Measurements from ENCODE around the gene MAP4K1.
"Not testable (repeated sequence)": the region's sequence is repeated elsewhere in the genome, so short reads cannot be mapped to it uniquely, and the experiment has no call there.

MAP4K1 gene

DNA sequence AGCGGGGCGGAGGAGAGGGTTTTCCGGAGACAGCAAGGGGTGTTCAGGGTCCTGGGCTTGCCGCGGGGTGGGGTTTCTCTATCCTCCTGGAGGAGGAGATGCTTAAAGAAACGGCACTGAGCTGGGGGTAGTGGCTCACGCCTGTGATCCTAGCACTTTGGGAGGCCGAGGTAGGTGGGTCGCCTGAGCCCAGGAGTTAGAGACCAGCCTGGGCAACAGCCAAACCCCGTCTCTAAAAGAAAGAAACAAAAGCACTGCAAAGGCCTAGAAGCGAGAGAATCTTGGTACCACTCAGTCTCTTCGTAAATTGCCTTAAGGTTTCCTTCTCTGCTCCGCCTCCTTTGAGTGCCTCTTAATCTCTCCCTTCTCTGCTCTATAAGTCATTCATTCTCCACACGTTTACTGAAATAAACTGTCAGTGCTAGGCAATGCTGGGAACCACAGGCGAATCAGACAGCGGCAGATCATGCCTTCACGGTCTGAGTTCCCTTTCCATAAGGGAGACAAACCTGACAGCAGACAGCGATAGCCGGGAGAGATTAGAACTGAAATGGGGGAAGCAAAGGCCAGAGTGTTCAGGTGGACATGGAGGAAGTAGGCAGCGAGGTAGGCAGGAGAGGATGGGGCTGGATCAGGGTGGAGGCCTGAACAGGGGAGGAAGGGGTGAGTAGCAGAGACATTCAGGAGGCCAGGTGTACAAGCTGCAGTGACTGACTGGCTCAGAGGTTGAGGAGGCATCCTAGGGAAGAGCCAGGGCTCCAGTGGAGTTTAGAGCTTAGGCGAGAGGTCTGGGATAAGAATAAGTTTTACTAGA, 1.8 kb upstream of the MAP4K1 start:
- no peak for DNase-seq

DNA sequence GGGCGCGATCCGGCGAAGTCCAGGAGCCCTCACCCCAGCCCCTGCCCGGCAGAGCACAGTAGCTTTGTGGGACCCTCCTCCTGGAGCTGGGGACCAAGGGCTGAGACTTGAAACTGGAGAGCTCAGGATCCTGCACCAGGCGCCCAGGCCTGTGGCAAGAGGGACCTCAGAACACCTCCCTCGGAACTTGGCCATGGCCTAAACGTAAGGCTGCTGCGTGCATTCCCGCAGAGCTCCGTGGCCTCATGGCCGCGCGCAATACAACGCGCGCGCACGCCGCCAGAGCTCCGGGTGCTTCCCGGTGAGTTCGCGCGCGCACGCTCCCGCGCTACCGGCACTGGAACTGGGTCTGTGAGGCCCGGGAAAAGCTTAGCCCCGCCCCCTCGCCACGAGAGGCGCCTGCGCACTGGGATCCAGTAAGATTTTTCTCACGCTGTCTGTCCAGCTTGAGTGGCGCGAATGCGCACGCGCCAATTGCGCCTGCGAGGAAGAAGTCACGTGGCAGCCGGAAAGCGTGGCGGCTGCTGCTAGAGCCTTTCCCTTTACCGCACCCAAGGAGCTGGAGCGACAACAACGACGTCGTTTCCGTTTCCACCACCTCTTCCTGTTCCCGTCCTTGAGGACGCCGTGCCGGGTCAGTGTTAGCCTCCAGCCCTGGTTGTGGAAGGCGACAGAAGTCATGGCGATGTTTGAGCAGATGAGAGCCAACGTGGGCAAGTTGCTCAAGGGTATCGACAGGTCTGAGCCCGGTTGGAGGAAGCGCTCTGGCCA, 1.0 kb upstream of the MAP4K1 start, which contains the start of gene EIF3K:
Gene EIF3K (plus strand): TSS at position 599 of the 771 bp plus-strand sequence. CDS start 81 bp downstream, at position 680.
- peak; percentile 94 to 99 (median 95) for DNase-seq

DNA sequence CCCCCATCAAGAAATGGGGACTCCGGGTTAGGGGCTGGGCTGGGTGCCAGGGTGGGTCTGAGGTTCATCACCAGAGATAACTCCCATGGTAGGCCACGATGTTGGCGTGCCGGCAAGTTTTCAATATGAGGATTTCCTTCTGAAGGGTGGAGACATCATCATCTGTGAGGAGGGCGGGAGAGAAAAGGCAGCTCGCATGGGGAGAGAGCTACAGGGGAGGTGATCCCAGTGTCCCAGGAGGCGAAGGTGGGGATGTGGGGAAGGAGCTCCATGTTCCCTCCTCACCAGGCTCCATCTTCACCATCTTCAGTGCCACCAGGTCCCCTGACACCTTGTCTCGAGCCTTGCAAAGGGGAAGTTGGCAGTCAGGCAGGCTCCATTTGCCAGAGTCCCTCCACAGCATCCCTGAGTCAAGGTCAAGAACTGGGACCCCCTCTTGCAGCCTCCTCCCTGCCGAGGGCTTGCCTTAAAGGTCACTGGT, 430 bp downstream of the MAP4K1 start:
- DNase-seq: peak in 1 of 5 donors; percentile 26

DNA sequence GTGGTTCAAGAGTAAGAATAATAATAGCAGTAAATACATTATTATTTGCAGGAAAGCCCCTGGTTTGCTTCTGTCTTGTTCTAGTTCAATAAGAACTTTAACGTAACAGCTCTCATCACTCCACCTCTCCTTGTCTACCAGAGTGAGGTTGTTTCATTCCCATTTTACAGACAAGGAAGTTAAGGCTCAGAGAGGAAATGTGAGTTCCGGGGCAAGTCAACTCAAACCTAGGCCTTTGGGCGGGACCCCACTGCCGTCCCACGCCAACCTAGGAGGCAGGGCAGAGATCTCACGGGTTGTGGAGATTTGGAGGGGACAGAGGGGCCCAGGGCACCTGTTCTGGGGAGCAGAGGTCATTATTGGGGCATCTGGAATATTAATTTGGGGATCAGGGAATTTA, 1.5 kb downstream of the MAP4K1 start:
- no peak for DNase-seq

DNA sequence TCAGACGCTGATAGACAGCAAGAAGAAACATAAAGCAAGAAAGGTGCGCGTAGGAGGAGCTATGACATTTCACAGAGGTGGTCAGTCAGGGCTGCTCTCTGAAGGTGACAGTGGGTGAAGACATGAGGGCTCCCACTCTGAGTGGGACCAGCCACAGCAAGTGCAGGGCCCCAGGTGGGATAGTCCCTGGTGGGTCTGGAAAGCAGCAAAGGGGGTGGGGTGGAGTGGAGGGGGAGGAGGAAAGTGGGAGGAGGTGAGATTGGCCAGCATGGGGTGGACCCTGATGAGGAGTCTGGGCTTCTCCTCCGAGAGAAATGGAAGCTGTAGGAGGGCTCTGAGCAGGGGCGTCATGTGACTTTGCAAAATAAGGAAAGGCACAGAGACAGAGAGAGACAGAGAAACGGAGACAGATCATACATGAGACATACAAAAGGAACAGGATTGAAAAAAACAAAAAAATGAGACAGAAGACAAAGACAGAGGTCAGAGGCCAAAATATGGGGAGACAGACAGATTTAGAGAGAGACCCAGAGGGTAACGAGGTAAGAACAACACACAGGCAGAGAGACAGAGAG, 2.7 kb downstream of the MAP4K1 start:
- no peak for DNase-seq

DNA sequence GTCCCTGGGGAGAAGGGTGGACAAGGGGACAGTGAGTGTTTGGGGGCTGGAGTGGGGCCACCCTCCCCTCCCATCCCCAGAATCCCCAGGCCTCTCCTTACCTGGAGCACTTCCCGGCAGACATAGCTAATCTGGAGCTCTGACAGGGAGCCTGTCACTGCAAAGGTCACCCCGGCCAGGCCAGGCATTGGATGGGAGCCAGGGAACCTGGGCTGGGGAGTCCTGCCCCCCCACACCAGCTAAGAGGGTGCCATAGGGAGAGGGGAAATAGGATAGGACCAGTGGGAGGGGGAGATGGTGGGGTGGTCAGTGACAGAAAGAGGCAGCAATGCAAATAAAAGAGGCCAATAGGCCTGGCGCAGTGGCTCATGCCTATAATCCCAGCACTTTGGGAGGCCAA, 3.5 kb downstream of the MAP4K1 start:
- DNase-seq: no peak

DNA sequence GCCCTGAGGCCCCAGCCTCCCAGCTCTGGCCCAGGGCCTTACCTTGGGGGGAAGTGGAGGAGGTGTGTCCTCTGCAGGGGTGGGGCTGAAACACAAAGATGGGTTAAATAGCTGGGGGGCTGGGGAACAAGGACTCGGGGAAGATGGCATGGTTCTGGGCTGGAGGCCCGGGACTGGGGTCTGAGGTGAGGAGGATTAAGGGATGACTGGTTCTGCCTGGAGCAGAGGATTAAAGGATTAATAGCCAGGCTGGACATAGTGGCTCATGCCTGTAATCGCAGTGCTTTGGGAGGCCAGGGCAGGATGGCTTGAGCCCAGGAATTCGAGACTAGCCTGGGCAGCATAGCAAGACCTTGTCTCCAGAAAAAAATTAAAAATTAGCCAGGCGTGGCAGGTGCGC, 11.6 kb downstream of the MAP4K1 start:
- DNase-seq: no peak

GRCh38 chr19:38602856-38603255, 14.9 kb downstream of the MAP4K1 start:
- not testable (repeated sequence) for DNase-seq

GRCh38 chr19:38599722-38600121, 18.0 kb downstream of the MAP4K1 start:
- DNase-seq: no peak

DNA sequence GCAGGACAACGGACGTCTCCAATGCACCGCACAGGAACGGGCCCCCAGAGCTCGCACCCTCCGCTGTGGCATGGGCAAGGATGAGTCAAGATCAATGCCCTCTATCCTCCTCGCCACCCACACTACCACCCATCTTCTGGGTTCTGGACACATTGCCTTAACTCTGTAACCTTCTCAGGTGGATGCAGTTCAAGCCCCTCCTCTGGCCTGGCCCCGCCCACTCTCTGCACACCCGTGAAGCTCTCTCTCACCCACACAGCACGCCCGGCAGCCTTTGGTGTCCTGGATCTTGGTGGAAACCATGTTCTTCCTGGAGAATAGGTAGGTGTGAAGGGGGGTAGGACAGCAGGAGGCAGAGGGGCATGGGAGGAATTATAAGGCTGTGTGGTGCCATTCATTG, 20.7 kb downstream of the MAP4K1 start:
- no peak for DNase-seq

- peak in 1 of 5 donors; percentile 10 for DNase-seq
These were observed 21.4 kb downstream of the MAP4K1 start for GRCh38 chr19:38596057-38596981.

- no peak for DNase-seq
These were observed 24.8 kb downstream of the MAP4K1 start for GRCh38 chr19:38592940-38593339.

DNA sequence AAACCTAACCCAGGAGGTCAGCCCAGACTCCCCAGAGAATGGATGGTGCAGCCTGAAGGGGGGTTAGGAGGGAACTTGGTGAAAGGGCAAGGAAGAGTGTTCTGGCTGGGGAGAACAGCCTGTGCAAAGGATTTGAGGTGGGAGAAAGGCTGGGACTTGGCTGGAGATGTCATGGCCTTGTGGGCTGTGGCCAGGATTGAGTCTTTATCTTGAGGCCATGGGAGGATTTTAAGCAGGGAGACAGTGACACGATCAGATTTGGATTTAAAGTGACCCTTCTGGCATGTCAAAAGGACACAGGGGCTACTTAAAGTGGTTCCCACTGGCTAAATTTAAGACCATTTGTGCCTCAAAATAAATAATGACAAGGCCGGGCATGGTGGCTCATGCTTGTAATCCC, 29.7 kb downstream of the MAP4K1 start:
- no peak for DNase-seq

- no peak for DNase-seq
These were observed 30.2 kb downstream of the MAP4K1 start for GRCh38 chr19:38587562-38587961.

DNA sequence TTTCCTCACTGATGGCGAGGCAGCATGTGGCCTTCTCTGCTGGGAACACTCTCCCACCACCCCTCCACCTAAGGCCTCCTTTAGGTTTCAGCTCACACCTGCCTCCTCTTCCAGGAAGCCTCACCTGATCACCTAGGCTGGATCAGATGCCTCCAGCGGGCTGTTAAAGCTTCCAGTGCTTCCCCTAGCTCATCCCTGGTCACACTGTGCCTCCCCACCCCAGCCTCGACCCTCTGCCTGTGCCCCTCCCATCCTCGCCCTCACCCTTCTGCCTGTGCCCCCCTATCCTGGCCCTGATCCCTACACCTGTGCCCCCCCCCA, 33.8 kb downstream of the MAP4K1 start:
- DNase-seq: no peak

DNA sequence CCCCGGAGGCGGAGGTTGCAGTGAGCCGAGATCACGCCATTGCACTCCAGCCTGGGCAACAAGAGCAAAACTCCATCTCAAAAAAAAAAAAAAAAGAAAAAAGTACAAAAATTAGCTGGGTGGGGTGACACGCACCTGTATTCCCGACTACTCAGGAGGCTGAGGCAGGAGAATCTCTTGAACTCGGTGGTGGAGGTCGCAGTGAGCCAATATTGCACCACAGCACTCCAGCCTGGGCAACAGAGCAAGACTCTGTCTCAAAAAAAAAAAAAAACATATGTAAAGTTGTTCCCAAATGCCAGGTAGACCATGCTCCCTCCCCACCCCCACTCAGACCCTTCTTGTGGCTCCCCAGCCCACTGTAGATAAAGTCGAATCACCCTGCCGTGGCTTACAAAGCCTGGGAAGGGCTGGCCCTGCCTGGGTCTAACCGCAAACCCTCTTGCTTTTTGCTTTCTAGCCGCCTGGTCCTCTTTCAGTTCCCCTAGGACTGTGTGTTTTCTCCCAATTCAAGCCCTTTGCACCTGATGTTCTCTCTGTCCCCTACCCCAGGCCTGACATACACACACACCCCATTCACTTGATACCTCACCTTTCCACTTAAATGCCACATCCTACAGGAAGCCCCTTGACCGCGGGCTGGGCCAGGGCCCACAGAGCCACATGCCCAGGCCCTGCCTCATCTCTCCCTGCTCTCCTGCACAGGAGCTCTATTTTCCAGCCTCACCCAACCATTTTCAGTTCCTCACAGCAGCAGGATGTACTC, 34.4 kb downstream of the MAP4K1 start:
- no peak for DNase-seq

DNA sequence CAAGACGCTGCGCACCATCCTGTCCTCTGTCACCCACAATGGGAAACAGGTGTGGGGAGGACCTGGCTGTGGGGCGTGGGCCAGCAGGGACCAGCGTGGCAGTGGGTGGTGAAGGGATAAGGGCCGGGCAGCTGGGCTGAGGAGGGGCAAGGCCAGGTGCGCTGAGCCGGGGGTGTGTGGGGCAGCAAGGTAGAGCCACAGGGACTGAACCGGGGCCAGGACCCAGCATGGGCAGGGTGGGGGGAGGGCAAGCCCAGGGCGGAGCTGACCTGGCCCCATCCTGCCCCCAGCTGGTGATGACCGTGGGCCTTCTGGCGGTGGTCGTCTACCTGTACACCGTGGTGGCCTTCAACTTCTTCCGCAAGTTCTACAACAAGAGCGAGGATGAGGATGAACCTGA, 37.7 kb downstream of the MAP4K1 start:
- DNase-seq: no peak

DNA sequence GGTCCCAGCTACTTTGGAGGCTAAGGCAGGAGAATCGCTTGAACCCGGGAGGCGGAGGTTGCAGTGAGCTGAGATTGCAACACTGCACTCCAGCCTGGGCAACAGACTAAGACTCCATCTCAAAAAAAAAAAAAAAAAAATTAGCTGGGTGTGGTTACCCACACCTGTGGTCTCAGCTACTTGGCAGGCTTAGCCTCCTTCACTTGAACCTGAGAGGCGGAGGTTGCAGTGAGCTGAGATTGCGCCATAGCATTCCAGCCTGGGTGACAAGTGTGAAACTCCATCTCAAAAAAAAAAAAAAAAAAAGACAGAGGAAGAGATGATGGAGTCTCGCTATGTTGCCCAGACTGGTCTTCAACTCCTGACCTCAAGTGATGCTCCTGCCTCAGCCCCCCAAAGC, 38.4 kb downstream of the MAP4K1 start:
- DNase-seq: peak in 1 of 5 donors; percentile 23

DNA sequence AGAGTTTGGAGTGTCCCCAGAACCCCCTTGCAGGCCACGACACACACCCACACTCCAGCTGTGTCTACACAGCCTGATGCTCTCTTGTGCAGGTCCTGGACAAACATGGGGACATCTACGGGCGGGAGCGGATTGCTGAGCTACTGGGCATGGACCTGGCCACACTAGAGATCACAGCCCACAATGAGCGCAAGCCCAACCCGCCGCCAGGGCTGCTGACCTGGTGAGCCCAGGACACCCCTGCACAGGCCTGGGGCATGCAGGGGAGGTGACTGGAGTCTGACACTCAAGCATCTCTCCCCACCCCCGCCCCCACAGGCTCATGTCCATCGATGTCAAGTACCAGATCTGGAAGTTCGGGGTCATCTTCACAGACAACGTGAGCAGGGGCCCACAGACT, 39.9 kb downstream of the MAP4K1 start:
- DNase-seq: no peak

GRCh38 chr19:38571682-38572081, 46.1 kb downstream of the MAP4K1 start:
- no peak for DNase-seq

DNA sequence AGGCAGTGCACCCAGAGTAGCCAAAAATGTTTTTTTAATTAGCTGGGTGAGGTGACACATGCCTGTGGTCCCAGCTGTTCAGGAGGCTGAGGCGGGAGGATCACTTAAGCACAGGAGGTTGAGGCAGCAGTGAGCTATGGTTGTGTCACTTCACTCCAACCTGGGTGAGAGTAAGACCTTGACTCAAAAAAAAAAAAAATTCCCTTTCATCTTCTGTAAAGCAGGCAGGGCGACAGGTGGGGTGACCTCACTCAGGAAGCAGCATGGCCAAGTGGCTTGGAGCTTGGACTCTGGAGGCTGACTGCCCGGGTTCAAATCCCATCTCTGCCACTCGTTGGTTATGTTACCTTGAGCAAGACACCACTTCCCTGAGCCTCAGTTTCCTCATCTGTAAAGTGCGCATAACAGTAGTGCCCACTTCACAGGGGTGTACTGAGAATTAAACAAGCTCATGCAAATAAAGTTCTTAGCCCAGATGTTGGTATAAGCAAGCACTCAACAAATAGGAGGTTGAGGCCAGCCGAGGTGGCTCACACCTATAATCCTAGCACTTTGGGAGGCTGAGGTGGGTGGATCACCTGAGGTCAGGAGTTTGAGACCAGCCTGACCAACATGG, 48.3 kb downstream of the MAP4K1 start:
- no peak for DNase-seq
